Endodermal cell (in vitro differentiated cells): ENCODE data around the gene ZNF501. TPM values are rescaled to one million over a fixed set of nuclear protein-coding genes. Genes with fewer than 3 reads are reported as not detected.

Experiments used
- DNase-seq: peaks from one replicate; pipeline ENCODE4 v3.0.0-alpha.2; 2017
- H3K27ac ChIP-seq: 2 replicates; pipeline ENCODE4 v1.5.1; 2013; ENCODE audit warnings: mild to moderate bottlenecking, low read depth, low read length, moderate library complexity
- H3K27me3 ChIP-seq: 2 replicates; pipeline ENCODE4 v1.6.1; 2013; ENCODE audit warnings: mild to moderate bottlenecking, low read length, moderate library complexity; ENCODE audit not compliant: insufficient read depth, control insufficient read depth, poor library complexity, severe bottlenecking
- H3K36me3 ChIP-seq: 2 replicates; pipeline ENCODE4 v1.7.0; 2013; ENCODE audit warnings: mild to moderate bottlenecking, low read length, moderate library complexity; ENCODE audit not compliant: control insufficient read depth, insufficient read depth
- H3K4me1 ChIP-seq: one replicate; pipeline ENCODE4 v1.7.0; 2013; ENCODE audit warnings: low read length; ENCODE audit not compliant: control insufficient read depth, insufficient read depth
- H3K4me3 ChIP-seq: 2 replicates; pipeline ENCODE4 v1.5.1; 2013; ENCODE audit warnings: mild to moderate bottlenecking, low read length, moderate library complexity
- H3K9ac ChIP-seq: 2 replicates; pipeline ENCODE4 v1.6.1; 2013; ENCODE audit warnings: mild to moderate bottlenecking, low read length, moderate library complexity; ENCODE audit not compliant: poor library complexity, severe bottlenecking; ENCODE audit errors: extremely low read depth
- H3K9me3 ChIP-seq: 2 replicates; pipeline ENCODE4 v1.6.1; 2013; ENCODE audit warnings: mild to moderate bottlenecking, low read length, moderate library complexity; ENCODE audit not compliant: control insufficient read depth
- H3K27ac Mint-ChIP-seq: 2 replicates; pipeline ENCODE4 v1.8.0; 2020; ENCODE audit warnings: mixed read lengths
- H3K27me3 Mint-ChIP-seq: 2 replicates; pipeline ENCODE4 v1.8.0; 2021; ENCODE audit warnings: mild to moderate bottlenecking, mixed read lengths; ENCODE audit not compliant: insufficient read depth
- H3K36me3 Mint-ChIP-seq: 2 replicates; pipeline ENCODE4 v1.8.0; 2020; ENCODE audit warnings: low read depth, mixed read lengths
- H3K4me1 Mint-ChIP-seq: 2 replicates; pipeline ENCODE4 v1.8.0; 2020; ENCODE audit warnings: mixed read lengths
- H3K4me3 Mint-ChIP-seq: 2 replicates; pipeline ENCODE4 v1.8.0; 2020; ENCODE audit warnings: mild to moderate bottlenecking, moderate library complexity, mixed read lengths
- H3K9me3 Mint-ChIP-seq: 2 replicates; pipeline ENCODE4 v1.8.0; 2020; ENCODE audit warnings: mild to moderate bottlenecking, mixed read lengths
- WGBS, 2 experiments: methylation state at CpG; one replicate each; pipeline versions ENCODE4 v1.1.5 to v1.1.7; 2013; ENCODE audit warnings: missing lambda C conversion rate in 2 of 2, mixed read lengths in 1 of 2; ENCODE audit not compliant: insufficient coverage in 1 of 2, insufficient read length in 1 of 2; 5-methylcytosine and 5-hydroxymethylcytosine counted together
- total RNA-seq, 2 donors: library from RNA; stranded (reverse); fragmentation: NEBNext Ultra II Directional in 1 of 2; extraction: Animal tissue kit (Norgen Biotek cat#: 25700) in 1 of 2; gene quantifications; 2 replicates in 1 of 2; 3 replicates in 1 of 2; pipeline ENCODE4 v1.2.1, GENCODE V29; 2021
- TF ChIP-seq, protein P1 (sequence below): fragments of 200-600 bp; sonication (generic); conservative IDR thresholded peaks from 2 replicates; pipeline ENCODE4 v1.5.0; 2021; ENCODE audit warnings: antibody characterized with exemption, mild to moderate bottlenecking

Gene ZNF501
- total RNA-seq, 2 donors from 2014 or later, result 5.3 to 6.6 TPM

DNA sequence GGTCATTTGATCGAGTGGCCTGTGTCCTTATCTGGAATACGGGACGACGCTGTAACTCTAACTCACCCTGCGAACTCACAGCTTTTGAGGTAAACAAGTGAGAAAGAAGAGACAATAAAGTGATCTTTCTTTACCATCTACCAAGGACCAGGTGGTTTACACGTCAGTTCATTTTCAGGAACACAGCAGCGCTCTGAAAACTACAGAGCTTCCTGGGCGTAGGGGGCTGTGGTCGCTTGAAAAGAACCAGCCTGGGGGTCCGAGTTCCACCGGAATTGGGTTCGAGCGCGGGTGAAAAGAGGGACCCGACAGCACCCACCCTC is 31.6 kb downstream of the ZNF501 start:
- Histone ChIP-seq H3K9ac (peak overlapping the region; percentile 94), H3K36me3 (peaks cover 41% of the 10 kb centered on the region), H3K27ac (peak overlapping the region; percentile 58), H3K4me1 (no peaks in the 10 kb centered on the region), H3K27me3 (no peaks in the 10 kb centered on the region), H3K4me3 (peak overlapping the region; percentile 90), H3K9me3 (peaks cover 47% of the 10 kb centered on the region)
- peaks cover 58% of the 10 kb centered on the region for H3K36me3 Mint-ChIP-seq
- peak overlapping the region; percentile 99 for H3K27ac Mint-ChIP-seq
- no peak for DNase-seq
- H3K4me1 Mint-ChIP-seq, result peaks cover 5% of the 10 kb centered on the region
- H3K9me3 Mint-ChIP-seq, result peaks cover 32% of the 10 kb centered on the region
- H3K27me3 Mint-ChIP-seq, result no peaks in the 10 kb centered on the region
- peak overlapping the region; percentile 93 for H3K4me3 Mint-ChIP-seq
- TF ChIP-seq, protein P1, sequence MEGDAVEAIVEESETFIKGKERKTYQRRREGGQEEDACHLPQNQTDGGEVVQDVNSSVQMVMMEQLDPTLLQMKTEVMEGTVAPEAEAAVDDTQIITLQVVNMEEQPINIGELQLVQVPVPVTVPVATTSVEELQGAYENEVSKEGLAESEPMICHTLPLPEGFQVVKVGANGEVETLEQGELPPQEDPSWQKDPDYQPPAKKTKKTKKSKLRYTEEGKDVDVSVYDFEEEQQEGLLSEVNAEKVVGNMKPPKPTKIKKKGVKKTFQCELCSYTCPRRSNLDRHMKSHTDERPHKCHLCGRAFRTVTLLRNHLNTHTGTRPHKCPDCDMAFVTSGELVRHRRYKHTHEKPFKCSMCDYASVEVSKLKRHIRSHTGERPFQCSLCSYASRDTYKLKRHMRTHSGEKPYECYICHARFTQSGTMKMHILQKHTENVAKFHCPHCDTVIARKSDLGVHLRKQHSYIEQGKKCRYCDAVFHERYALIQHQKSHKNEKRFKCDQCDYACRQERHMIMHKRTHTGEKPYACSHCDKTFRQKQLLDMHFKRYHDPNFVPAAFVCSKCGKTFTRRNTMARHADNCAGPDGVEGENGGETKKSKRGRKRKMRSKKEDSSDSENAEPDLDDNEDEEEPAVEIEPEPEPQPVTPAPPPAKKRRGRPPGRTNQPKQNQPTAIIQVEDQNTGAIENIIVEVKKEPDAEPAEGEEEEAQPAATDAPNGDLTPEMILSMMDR, result no peak
- 2 to 4% methylated on average over 11 to 15 of the region's 15 CpGs for WGBS, 2 experiments

DNA sequence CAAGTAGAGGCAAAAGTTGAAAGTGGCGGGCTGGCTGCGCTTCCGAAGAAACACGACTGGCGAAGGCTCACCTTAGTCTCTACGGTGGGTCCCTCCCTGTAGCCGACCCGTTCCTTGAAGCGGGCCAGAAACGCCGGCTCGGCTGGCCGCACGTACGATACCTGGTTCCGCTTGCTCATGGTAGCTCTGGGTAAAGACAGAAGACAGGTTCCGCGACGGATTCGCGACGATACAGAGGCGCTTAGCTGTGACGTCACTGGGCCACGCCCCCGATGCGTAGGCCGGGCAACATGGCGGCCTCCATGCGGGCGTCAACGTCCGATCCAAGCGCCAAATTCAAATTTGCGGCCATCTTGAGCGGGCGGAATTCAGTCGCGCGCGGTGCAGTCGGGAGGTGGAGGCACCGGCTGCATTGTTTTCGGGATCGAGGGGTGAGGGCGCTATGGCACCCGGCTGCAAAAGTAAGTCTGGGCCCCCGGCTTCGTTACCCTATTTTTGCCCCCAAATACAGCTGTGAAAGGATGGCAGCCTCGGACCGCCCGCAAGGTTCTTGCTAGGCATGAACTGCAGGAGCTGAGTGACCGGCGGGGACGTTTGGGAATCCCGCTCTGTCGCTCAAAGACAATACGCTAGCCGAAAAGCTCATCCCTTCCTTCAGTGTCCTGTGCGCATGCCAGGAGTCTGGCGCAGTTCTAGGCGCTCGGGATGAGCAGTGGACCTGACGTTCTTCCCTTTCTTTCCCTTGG is 32.2 kb downstream of the ZNF501 start, which contains the start of the genes KIAA1143 and KIF15:
Gene KIAA1143, minus strand, starts transcription at position 196 of the 746 bp plus-strand sequence. Its CDS starts 17 bp downstream, at position 179.
Gene KIF15, plus strand, starts transcription at position 371 of the 746 bp plus-strand sequence. Its CDS starts 72 bp downstream, at position 443.
- 0% methylated on average over 45 to 64 of the region's 64 CpGs for WGBS, 2 experiments
- peak within 1 kb of the TSS; percentile 90 for H3K4me3 ChIP-seq
- peak within 1 kb of the TSS; percentile 99 for H3K27ac Mint-ChIP-seq
- H3K36me3 ChIP-seq, result peaks cover 41% of the 10 kb centered on the region
- peak; percentile 98 for DNase-seq
- peaks cover 51% of the 10 kb centered on the region for H3K9me3 ChIP-seq
- no peaks in the 10 kb centered on the region for H3K27me3 Mint-ChIP-seq
- H3K36me3 Mint-ChIP-seq, result peaks cover 59% of the 10 kb centered on the region
- H3K27me3 ChIP-seq, result no peaks in the 10 kb centered on the region
- peak within 1 kb of the TSS; percentile 94 for H3K27ac ChIP-seq
- H3K4me1 ChIP-seq, result no peaks in the 10 kb centered on the region
- TF ChIP-seq, protein P1, result no peak
- peak within 1 kb of the TSS; percentile 94 for H3K9ac ChIP-seq
- H3K4me3 Mint-ChIP-seq, result peak within 1 kb of the TSS; percentile 93
- H3K9me3 Mint-ChIP-seq, result peaks cover 36% of the 10 kb centered on the region
- peaks cover 5% of the 10 kb centered on the region for H3K4me1 Mint-ChIP-seq

DNA sequence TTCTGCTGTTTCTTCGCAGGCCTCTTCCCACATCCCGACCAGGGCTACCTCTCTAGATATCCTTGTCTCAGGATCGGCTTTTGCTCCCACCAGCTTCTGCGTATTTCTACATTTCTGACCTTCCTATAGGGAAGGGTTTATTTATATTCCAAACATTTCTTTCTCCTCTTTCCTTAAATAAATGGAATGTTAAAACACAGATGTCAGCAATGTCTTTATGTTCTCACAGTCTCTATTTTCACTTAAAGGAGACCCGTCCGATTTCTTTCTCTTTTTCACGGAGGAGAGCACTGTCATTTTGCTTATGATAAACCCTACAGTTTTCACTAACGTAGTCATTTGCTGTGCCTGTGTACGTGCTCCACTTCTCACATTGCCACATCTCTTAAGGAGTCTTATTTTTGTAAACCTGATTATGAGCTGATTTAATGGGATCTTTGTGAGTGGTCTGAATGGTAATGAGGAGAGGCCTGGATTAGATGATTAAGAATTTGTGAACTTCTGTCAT is 32.8 kb downstream of the ZNF501 start:
- H3K4me1 ChIP-seq, result no peaks in the 10 kb centered on the region
- peaks cover 58% of the 10 kb centered on the region for H3K36me3 Mint-ChIP-seq
- H3K27me3 Mint-ChIP-seq, result no peaks in the 10 kb centered on the region
- peaks cover 5% of the 10 kb centered on the region for H3K4me1 Mint-ChIP-seq
- H3K36me3 ChIP-seq, result peaks cover 35% of the 10 kb centered on the region
- TF ChIP-seq, protein P1, result no peak
- H3K9me3 ChIP-seq, result peaks cover 49% of the 10 kb centered on the region
- no peaks in the 10 kb centered on the region for H3K27me3 ChIP-seq
- H3K9ac ChIP-seq, result peak overlapping the region; percentile 94
- peak overlapping the region; percentile 90 for H3K4me3 ChIP-seq
- H3K4me3 Mint-ChIP-seq, result peak overlapping the region; percentile 93
- H3K27ac ChIP-seq, result peak overlapping the region; percentile 94
- no peak for DNase-seq
- peak overlapping the region; percentile 99 for H3K27ac Mint-ChIP-seq
- WGBS, 2 experiments, result 0 to 1% methylated on average over 3 to 8 of the region's 9 CpGs
- peaks cover 40% of the 10 kb centered on the region for H3K9me3 Mint-ChIP-seq
